ENCODE results near the gene TTC21B.

GRCh38 chr2:165959371-165959770 lies 5.8 kb upstream of the TTC21B start:
- TF ChIP-seq CTCF (IDR thresholded peaks at IDR 0.05) (no peak), POLR2A (IDR thresholded peaks at IDR 0.05) (no peak)
